GM18517 (cell line): ENCODE measurements around the gene GNG12.

Experiments used
- ATAC-seq: cut with Tn5 transposase; IDR thresholded peaks from one replicate; pipeline ENCODE4 v1.9.1; 2021; ENCODE audit warnings: mild to moderate bottlenecking, moderate library complexity; ENCODE audit not compliant: unreplicated experiment

GNG12 gene

GRCh38 chr1:67759066-67759465 is 74.2 kb downstream of the GNG12 start:
- ATAC-seq, result no peak

GRCh38 chr1:67755619-67756018 is 77.6 kb downstream of the GNG12 start:
- no peak for ATAC-seq

GRCh38 chr1:67755160-67755559 is 78.1 kb downstream of the GNG12 start:
- no peak for ATAC-seq

GRCh38 chr1:67754526-67754920 is 78.7 kb downstream of the GNG12 start:
- no peak for ATAC-seq

- no peak for ATAC-seq
Measured at GRCh38 chr1:67753776-67754525, 79.3 kb downstream of the GNG12 start.

- ATAC-seq, result no peak
Measured at GRCh38 chr1:67752306-67752705, 81.0 kb downstream of the GNG12 start.

- ATAC-seq, result no peak
Measured at GRCh38 chr1:67750691-67751054, 82.6 kb downstream of the GNG12 start.

- no peak for ATAC-seq
Measured at GRCh38 chr1:67749844-67750690, 83.2 kb downstream of the GNG12 start.

GRCh38 chr1:67749263-67749843 is 83.9 kb downstream of the GNG12 start:
- ATAC-seq, result no peak

GRCh38 chr1:67748630-67749029 is 84.6 kb downstream of the GNG12 start:
- ATAC-seq, result peak; percentile 95

- no peak for ATAC-seq
Measured at GRCh38 chr1:67747671-67748546, 85.4 kb downstream of the GNG12 start.

- no peak for ATAC-seq
Measured at GRCh38 chr1:67745875-67746698, 87.2 kb downstream of the GNG12 start.

GRCh38 chr1:67743072-67743725 is 90.1 kb downstream of the GNG12 start:
- ATAC-seq, result no peak

- no peak for ATAC-seq
Measured at GRCh38 chr1:67741736-67742135, 91.5 kb downstream of the GNG12 start.

GRCh38 chr1:67741121-67741520 is 92.1 kb downstream of the GNG12 start:
- no peak for ATAC-seq

- no peak for ATAC-seq
Measured at GRCh38 chr1:67740543-67740942, 92.7 kb downstream of the GNG12 start.

GRCh38 chr1:67739361-67739760 is 93.9 kb downstream of the GNG12 start:
- no peak for ATAC-seq

GRCh38 chr1:67738401-67738800 is 94.9 kb downstream of the GNG12 start:
- ATAC-seq, result no peak

GRCh38 chr1:67737875-67738274 is 95.4 kb downstream of the GNG12 start:
- ATAC-seq, result no peak

GRCh38 chr1:67736750-67737149 is 96.5 kb downstream of the GNG12 start:
- no peak for ATAC-seq
